GM12864 (cell line): ENCODE data around the gene GPR39.

Experiments
- DNase-seq: peaks from one replicate; pipeline ENCODE4 v3.0.0-alpha.2; 2011; ENCODE audit warnings: low read depth
- H3K4me3 ChIP-seq: 2 replicates; pipeline ENCODE4 v1.5.1; 2011; ENCODE audit warnings: mild to moderate bottlenecking, low read depth, low read length, control low read depth
- TF ChIP-seq, protein P1 (sequence below): IDR thresholded peaks from 2 replicates; pipeline ENCODE4 v1.5.1; 2011; ENCODE audit warnings: low read depth, mild to moderate bottlenecking, moderate library complexity, low read length, control low read depth, inconsistent platforms; ENCODE audit errors: missing control alignments

Gene GPR39

DNA sequence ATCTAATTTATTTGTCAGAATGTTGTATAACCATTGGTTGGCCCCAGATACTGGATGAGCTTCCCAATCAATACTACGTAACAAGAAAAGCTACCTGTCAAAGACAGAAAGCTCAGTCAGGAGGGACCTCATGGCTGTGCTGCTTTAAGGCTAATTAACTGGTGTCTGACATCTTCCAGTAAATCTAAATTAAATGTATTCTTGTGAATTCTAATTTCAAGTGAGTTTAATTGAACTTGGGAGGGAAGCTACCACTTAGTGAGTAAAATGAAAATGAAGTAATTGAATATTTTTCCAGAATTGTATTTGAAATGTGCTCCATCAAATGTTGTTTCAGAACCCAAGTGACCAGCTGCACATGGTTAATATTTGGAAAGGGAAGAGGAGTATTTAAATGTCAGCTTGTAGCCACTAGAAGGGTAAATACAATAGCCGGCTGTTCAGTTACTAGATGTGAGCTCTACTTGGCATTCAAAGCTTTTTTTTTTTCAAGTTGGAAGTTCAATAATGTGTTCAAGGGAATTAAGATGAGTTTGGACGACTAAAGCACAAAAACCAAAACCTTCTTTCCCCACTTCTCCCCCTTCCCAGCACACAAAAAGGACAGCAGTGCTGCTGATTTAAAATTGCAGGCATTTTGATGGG, 62.0 kb downstream of the GPR39 start:
- H3K4me3 ChIP-seq: no peak overlapping the region
- no peak for DNase-seq
- TF ChIP-seq, protein P1, sequence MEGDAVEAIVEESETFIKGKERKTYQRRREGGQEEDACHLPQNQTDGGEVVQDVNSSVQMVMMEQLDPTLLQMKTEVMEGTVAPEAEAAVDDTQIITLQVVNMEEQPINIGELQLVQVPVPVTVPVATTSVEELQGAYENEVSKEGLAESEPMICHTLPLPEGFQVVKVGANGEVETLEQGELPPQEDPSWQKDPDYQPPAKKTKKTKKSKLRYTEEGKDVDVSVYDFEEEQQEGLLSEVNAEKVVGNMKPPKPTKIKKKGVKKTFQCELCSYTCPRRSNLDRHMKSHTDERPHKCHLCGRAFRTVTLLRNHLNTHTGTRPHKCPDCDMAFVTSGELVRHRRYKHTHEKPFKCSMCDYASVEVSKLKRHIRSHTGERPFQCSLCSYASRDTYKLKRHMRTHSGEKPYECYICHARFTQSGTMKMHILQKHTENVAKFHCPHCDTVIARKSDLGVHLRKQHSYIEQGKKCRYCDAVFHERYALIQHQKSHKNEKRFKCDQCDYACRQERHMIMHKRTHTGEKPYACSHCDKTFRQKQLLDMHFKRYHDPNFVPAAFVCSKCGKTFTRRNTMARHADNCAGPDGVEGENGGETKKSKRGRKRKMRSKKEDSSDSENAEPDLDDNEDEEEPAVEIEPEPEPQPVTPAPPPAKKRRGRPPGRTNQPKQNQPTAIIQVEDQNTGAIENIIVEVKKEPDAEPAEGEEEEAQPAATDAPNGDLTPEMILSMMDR: no peak

DNA sequence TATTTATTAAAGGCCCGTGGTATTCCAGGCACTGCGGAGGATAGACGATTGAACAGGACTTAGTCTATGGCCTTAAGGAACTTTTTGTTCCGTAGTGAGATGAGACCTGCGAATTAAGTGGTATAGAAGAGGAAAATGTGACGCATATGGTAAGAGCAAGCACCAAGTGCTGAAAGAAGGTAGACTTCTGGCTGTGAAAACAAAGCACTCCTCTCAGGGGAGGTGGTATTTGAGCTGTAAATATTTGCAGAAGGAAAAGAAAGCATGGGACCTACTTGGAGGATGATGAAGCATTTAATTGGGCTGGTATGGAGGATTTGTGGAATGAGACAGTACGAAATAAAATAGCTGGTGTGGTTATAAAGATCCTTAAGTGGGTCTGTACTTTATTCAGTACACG, 62.5 kb downstream of the GPR39 start:
- H3K4me3 ChIP-seq: no peak overlapping the region
- TF ChIP-seq, protein P1: no peak
- no peak for DNase-seq

DNA sequence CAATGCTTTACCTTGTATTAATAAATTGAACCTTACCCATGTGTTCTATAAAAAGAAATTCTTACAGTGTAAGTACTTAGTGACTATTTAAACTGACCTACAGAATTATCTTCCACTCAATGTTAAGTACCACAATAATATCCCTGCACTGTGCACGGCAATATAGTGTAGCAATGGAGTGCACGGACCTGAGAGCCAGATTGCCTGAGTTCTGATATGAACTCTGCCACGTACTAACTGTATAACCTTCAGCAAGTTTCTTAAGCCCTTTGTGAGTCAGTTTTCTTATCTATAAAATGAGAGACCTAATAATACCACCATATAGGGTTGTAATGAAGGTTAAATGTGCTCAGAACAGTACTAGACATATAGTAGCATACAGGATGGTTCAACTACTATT, 66.2 kb downstream of the GPR39 start:
- no peak for DNase-seq
- no peak overlapping the region for H3K4me3 ChIP-seq
- TF ChIP-seq, protein P1: no peak

DNA sequence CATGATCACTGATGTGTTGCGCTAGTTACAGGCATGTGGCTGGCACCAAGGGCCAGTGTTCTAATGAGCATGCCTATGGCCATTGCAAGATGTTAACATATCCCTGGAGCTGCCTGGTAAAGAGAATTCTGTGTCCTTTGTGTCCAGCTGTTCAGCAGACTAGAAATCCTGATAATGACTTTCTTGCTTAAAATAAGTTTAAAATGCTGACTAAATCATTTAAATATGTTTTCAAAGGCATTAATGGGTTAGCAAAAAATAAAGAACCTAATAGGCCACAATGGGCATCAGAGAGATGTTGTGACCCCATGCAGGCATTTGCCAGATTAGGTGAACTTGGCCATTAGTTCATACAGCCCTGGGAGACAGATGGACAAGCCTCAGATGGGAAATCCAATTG, 67.5 kb downstream of the GPR39 start:
- no peak for DNase-seq
- TF ChIP-seq, protein P1: no peak
- H3K4me3 ChIP-seq: no peak overlapping the region

DNA sequence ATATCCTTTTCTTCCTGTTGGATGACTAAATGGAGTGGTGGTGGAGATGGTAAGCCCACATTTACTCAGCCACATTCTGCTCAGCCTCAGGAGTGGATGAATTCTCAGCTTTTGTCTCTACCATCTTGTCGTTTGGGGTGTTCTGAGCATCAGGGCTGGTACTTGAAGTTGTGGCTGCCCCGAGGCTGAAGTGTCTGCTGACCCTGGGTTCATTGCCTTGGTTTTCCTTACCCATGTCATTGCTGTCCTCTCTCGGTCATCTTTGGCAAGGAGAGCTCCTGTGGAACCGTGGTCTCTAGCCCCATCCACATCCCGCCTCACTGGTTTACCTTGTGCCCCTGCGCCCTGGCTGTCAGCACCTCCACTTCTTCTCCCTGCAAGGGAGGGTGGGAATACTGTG, 71.9 kb downstream of the GPR39 start:
- TF ChIP-seq, protein P1: no peak

DNA sequence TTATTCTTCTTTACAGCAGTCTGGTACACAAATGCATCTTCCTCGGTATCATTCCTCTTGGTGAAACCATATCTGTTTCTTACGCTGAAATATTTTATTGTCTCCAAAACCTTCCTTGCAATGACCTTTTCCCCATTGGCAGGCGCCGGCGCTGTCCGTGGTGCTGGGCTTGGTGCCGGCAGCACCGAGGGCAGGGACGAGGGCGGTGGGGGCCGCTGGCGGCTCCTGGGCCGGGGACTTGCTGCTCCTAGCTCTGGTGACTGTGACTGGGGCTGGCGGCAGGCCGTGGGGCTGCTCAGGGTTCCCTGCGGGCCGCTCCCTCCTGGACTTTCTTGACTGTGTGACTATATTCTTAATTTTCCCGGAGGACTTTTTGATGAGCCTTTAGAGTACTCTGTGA, 72.5 kb downstream of the GPR39 start:
- TF ChIP-seq, protein P1: no peak
- no peak overlapping the region for H3K4me3 ChIP-seq
- no peak for DNase-seq

More for the DNA sequence above, 71.9 kb downstream of the GPR39 start:
- DNase-seq: no peak
- no peak overlapping the region for H3K4me3 ChIP-seq

DNA sequence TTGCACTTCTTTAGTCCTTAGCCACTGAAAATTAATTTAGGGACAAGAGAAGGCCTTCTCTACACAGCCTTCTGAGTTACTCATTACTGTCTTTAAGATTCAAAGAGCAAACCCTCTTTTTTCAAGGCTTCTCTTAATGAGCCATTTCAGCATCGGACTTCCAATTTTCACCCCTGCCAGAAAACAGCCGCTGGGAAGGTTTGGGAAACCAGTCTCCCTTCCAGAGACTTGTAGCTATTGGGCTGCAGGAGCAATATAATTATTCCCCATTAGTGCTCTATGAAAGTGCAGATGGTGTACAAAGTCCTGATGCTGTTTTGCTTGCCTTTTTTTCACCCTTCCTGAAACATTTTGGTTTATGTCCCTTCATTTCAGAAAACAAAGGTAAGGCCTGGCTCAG, 79.3 kb downstream of the GPR39 start:
- TF ChIP-seq, protein P1: no peak

More for the DNA sequence above, 79.3 kb downstream of the GPR39 start:
- no peak overlapping the region for H3K4me3 ChIP-seq
- no peak for DNase-seq
